ENCODE results near the gene RNF10. TPM values are rescaled to one million over a fixed set of nuclear protein-coding genes. Genes with fewer than 3 reads are reported as not detected.

RNF10 gene
- total RNA-seq, 2 experiments from 2014 or later = 159 to 166 TPM

Other genes with a start within 250 kb of the RNF10 start
- 1,000 to 10,000 TPM; 1,318 to 2,532 TPM for gene RNU4-2, start 242.5 kb upstream of the RNF10 start, total RNA-seq
- 1,000 to 10,000 TPM in 1 of 2 experiments, 100 to 1,000 TPM in 1; 685 to 1,294 TPM for gene RNU4-1, start 241.1 kb upstream of the RNF10 start, total RNA-seq
- gene SIRT4, start 232.0 kb upstream of the RNF10 start, total RNA-seq = 1 to 10 TPM; 2.0 to 3.7 TPM
- not detected for gene PLA2G1B, start 206.6 kb upstream of the RNF10 start, total RNA-seq
- under 1 TPM; 0.27 to 0.57 TPM for gene MSI1, start 165.2 kb upstream of the RNF10 start, total RNA-seq
- gene COX6A1, start 96.2 kb upstream of the RNF10 start, total RNA-seq = 100 to 1,000 TPM; 536 to 540 TPM
- gene TRIAP1, start 88.0 kb upstream of the RNF10 start, total RNA-seq = 10 to 100 TPM; 56.8 to 59.2 TPM
- gene GATC, start 87.9 kb upstream of the RNF10 start, total RNA-seq = 10 to 100 TPM; 33.1 to 35.3 TPM
- 100 to 1,000 TPM; 164 to 171 TPM for gene SRSF9, start 64.6 kb upstream of the RNF10 start, total RNA-seq
- 10 to 100 TPM; 93.4 to 93.5 TPM for gene DYNLL1, start 38.2 kb upstream of the RNF10 start, total RNA-seq
- 10 to 100 TPM; 29.5 TPM for gene COQ5, start 5.2 kb upstream of the RNF10 start, total RNA-seq
- 10 to 100 TPM; 44.2 to 45.0 TPM for gene POP5, start 47.0 kb downstream of the RNF10 start, total RNA-seq
- not detected for gene CABP1, start 106.3 kb downstream of the RNF10 start, total RNA-seq
- 10 to 100 TPM; 78.6 to 89.7 TPM for gene MLEC, start 152.8 kb downstream of the RNF10 start, total RNA-seq
- gene UNC119B, start 176.1 kb downstream of the RNF10 start, total RNA-seq = 10 to 100 TPM; 31.9 to 32.6 TPM
- 10 to 100 TPM; 15.4 to 15.8 TPM for gene ACADS, start 191.5 kb downstream of the RNF10 start, total RNA-seq